ENCODE measurements around the gene ATAD3C. TPM values are rescaled to one million over a fixed set of nuclear protein-coding genes. Genes with fewer than 3 reads are reported as not detected.
"Not testable (repeated sequence)": the region's sequence is repeated elsewhere in the genome, so short reads cannot be mapped to it uniquely, and the experiment has no call there.

ATAD3C gene
- polyA plus RNA-seq, 1 donor from 2014 or later, result 6.2 TPM

DNA sequence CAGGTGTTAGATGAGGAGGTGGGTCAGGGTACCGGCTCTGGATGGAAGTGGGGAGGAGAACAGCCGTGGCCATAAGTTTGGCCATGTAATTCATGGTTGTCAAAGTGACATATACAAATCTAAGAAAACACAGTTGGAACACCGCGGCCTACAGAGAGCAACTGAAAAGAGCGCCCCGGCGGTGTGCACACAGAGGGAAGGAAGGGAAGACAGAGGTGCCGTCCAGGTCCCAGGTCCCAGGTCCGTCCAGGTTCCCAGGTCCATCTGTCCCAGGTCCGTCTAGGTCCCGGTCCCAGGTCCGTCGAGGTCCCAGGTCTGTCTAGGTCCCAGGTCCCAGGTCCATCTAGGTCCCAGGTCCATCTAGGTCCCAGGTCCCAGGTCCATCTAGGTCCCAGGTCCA lies 37.9 kb upstream of the ATAD3C start:
- H3K9me3 Mint-ChIP-seq, result peaks cover 0 to 2% (median 0%) of the 10 kb centered on the region in 3 donors
- H3K27ac Mint-ChIP-seq, result no peak overlapping the region
- H3K4me3 Mint-ChIP-seq, result peak overlapping the region in 1 of 4 donors; percentile 27
- no peaks in the 10 kb centered on the region for H3K36me3 Mint-ChIP-seq
- H3K27me3 Mint-ChIP-seq, result peaks cover 1% of the 10 kb centered on the region
- peaks cover 3 to 10% (median 8%) of the 10 kb centered on the region in 3 donors for H3K4me1 Mint-ChIP-seq

DNA sequence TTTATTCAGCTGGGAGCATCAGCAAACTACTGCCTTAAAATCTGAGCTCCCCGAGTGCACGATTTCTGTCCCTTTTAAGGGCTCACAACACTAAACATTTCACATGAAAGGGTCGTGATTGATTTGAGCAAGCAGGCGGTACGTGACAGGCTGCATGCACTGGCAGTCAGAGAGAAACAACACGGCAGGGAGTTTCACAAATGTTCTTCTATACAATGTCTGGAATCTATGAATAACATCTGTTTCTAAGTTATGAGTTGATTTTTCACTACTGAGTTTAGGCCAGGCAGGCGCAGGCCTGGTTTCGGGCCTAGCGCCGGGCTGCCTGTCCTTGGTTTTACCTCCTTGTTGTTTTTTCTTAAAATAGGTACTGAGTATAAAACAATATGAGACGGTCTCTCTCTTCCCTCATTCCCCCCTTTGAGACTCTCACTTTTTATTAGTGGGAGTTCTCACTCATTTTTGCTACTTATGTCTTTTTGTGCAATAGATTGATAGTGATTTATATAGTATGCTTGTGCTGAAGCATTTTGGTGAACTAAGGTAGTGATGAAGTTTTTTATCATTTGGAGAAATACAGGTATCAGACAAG lies 37.1 kb upstream of the ATAD3C start:
- not testable (repeated sequence) for H3K4me1 Mint-ChIP-seq, H3K27me3 Mint-ChIP-seq, H3K27ac Mint-ChIP-seq, H3K36me3 Mint-ChIP-seq, H3K9me3 Mint-ChIP-seq
- H3K4me3 Mint-ChIP-seq, result peak overlapping the region in 1 of 4 donors; percentile 60

DNA sequence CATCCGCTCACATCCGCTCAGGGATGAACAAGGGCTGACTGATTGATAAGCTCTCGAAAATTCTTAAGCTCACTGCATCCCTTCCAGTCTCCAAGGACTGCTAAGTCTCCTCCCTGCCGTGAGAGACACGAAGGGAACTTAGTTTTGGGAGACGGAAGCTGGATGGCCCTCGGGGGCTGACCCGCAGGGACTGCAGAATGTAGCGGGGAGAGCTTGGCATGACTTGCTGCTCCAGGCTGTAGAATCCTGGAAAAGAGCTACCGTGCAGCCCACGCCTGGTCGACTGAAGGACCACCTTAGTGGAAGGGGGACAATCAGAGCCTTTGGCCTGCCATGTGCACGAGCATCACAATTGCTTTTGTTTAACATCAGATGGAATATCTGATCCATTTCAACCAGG lies 33.7 kb upstream of the ATAD3C start:
- peaks cover 2 to 4% (median 3%) of the 10 kb centered on the region in 3 donors for H3K4me1 Mint-ChIP-seq
- H3K4me3 Mint-ChIP-seq, result no peak overlapping the region
- no peak overlapping the region for H3K27ac Mint-ChIP-seq
- peaks cover 1% of the 10 kb centered on the region for H3K36me3 Mint-ChIP-seq
- peaks cover 0 to 2% (median 0%) of the 10 kb centered on the region in 3 donors for H3K9me3 Mint-ChIP-seq
- peaks cover 3% of the 10 kb centered on the region for H3K27me3 Mint-ChIP-seq

DNA sequence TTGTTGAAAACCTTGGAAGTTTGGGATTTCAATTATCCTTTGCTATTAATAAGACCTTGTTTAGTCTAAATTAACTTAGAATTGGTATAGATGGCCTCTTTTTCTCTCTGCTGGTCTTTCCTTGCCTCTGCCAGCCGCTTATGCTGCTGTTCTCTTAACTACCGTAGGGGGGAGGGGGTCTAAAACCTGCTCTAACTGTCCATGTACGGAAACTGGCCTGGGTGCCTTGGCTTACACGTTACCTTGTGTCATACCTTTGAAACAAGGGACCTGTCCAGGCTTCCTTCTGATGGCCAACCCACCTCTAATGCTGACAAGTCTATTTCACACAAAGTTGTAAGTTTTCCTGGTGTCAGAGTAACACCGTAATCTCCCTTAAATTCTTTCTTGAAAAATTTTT lies 32.1 kb upstream of the ATAD3C start:
- H3K9me3 Mint-ChIP-seq, H3K4me3 Mint-ChIP-seq, H3K27ac Mint-ChIP-seq, H3K4me1 Mint-ChIP-seq, H3K36me3 Mint-ChIP-seq, H3K27me3 Mint-ChIP-seq: not testable (repeated sequence)

DNA sequence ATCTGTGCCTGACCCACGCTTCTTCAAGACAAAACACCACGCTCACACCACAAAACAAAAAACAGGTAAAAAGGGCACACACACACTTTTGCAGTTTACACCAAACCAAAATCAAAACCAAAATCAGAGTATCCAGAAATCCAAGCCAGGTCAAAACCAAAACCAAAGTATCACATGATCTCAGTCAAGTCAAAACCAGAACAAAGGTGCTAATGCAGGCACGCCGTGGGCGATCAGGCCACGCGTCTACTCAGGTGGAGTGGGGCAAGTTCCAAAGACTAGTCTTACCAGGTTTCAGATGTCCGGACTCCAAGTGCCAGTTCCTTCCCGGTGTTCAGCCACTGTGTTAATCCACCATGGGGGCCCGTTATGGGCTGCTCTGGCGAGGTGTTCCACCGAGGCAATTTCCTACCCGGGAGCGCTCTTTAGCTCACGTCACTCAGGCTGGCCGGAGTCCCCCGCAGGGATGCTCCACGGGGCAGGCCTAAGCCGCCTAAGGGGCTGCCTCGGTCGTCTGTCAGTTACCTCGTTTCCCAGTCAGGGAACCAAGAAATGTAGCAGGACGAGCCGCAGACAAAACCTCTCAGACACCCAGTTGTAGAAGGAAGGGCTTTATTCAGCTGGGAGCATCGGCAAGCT lies 31.5 kb upstream of the ATAD3C start:
- not testable (repeated sequence) for H3K9me3 Mint-ChIP-seq, H3K27ac Mint-ChIP-seq, H3K4me1 Mint-ChIP-seq, H3K27me3 Mint-ChIP-seq, H3K36me3 Mint-ChIP-seq
- H3K4me3 Mint-ChIP-seq, result peak overlapping the region in 1 of 4 donors; percentile 60

DNA sequence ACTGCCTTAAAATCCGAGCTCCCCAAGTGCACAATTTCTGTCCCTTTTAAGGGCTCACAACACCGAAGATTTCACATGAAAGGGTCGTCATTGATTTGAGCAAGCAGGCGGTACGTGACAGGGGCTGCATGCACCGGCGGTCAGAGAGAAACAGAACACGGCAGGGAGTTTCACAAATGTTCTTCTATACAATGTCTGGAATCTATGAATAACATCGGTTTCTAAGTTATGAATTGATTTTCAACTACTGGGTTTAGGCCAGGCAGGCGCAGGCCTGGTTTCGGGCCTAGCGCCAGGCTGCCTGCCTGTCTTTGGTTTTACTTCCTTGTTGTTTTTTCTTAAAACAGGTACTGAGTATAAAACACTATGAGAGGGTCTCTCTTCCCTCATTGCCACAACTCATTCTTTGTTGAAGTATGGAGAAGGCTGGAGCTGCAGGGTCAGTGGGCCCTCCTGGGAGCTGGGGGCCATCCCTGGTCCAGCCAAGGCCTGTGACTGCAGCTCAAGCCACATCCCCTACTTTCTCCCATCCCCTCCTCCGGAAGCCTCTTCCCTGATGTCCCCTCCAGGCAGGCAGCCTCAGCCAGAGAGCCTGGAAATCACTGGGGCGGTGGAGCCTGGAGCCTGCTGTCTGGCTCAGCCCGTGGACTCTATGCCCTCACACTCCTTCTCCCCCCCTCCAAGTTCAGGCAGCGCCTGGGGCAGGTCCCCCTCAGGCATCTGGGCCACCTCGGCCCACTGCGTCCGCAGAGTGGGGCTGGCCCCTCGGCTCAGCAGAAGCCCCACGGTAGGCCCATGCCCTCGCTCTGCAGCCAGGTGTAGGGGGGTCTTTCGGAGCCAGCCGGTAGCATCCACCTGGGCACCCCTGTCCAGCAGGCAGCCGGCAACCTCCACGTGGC lies 30.8 kb upstream of the ATAD3C start:
- Mint-ChIP-seq H3K9me3 (no peaks in the 10 kb centered on the region), H3K27ac (peak overlapping the region in 1 of 3 donors; percentile 75), H3K4me1 (peaks cover 3 to 4% (median 4%) of the 10 kb centered on the region in 3 donors), H3K36me3 (peaks cover 1% of the 10 kb centered on the region), H3K4me3 (peak overlapping the region in 2 of 4 donors; percentile 32 to 60), H3K27me3 (peaks cover 14% of the 10 kb centered on the region)

DNA sequence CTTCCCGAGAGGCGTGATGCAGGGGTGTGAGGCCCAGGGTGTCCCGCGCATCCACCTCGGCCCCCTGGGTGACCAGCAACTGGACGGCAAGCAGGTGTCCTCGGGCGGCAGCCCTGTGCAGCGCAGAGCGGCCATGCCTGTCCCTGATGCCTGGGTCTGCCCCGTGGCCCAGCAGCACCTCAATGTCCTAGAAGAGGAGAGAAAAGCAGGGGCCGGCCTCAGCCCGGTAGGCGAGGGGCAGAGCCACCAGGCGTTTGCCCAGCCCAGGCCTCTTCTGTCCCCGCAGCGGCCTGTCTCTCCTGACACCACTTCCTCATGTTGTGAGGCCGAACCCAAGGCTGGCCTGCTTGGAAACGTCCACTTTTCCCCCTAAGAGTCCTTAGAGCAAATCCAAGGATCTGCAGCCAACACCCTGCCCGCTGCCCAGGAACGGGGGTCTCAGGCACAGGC lies 30.1 kb upstream of the ATAD3C start:
- Mint-ChIP-seq H3K4me3 (no peak overlapping the region), H3K27ac (no peak overlapping the region), H3K9me3 (no peaks in the 10 kb centered on the region)

DNA sequence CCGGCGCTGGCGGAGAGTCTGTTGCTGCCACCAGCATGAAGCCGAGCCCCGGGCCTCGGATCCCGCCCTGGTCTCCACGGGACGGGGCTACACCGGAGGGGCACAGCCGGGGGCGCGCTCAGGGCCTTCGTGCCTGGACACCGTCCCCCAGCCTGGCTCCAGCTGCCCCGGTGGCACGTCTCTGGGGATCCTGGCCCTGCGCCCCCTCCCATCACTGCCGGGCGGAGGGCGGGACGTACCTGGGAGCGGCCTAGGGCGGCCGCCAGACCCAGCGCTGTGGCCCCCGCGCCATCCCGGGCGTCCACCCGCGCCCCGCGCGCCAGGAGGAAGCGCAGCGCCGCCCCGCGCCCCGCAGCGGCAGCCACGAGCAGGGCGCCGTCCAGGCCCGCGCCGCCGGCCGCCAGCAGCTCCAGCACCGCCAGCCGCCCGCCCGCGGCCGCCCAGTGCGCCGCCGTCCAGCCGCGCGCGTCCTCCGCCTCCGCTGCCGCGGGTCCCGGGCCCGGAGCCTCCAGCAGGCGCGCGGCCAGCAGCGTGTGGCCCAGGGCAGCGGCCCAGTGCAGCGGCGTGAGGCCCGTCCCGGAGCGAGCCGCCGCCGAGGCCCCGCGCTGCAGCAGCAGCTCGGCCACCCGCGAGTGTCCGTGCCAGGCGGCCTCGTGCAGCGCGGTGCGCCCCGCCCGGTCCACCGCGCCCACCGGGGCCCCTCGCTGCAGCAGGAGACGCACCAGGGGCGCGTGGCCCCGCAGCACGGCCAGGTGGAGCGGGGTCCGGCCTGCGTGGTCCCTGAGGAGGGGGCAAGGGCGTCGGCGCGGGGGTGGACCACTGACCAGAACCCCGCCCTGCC lies 29.5 kb upstream of the ATAD3C start:
- Mint-ChIP-seq H3K27ac (no peak overlapping the region), H3K4me3 (no peak overlapping the region), H3K36me3 (peaks cover 1% of the 10 kb centered on the region), H3K27me3 (peaks cover 18% of the 10 kb centered on the region), H3K9me3 (no peaks in the 10 kb centered on the region), H3K4me1 (peaks cover 3 to 4% (median 4%) of the 10 kb centered on the region in 3 donors)

More for the DNA sequence above, 30.1 kb upstream of the ATAD3C start:
- peaks cover 16% of the 10 kb centered on the region for H3K27me3 Mint-ChIP-seq
- peaks cover 3 to 4% (median 4%) of the 10 kb centered on the region in 3 donors for H3K4me1 Mint-ChIP-seq
- H3K36me3 Mint-ChIP-seq, result peaks cover 1% of the 10 kb centered on the region

DNA sequence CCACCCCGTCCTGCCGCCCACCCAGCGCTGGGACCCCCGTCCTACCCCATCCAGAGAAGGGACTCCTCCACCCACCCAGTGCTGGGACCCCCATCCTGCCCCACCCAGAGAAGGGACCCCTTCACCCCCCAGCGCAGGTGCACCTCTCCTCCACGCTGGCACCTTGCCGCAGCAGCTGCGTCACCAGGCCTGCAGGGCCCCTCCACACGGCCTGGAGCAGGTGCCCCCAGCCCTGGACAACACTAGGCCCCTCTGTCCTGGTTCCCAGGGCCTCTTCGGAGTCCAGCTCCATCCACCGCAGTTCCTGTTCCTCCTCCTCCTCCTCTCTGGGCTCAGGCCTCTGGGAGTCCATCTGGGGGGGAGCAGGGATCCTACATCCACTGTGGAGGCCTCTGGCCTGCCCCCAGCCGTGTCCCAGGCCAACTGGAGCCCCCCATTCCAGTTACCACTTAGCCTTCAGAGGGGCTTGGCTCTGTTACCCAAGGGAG lies 28.8 kb upstream of the ATAD3C start:
- peaks cover 1% of the 10 kb centered on the region for H3K36me3 Mint-ChIP-seq
- H3K27me3 Mint-ChIP-seq, result peaks cover 19% of the 10 kb centered on the region
- peaks cover 3 to 4% (median 4%) of the 10 kb centered on the region in 3 donors for H3K4me1 Mint-ChIP-seq
- no peak overlapping the region for H3K27ac Mint-ChIP-seq
- peak overlapping the region in 1 of 4 donors; percentile 5 for H3K4me3 Mint-ChIP-seq
- H3K9me3 Mint-ChIP-seq, result no peaks in the 10 kb centered on the region

DNA sequence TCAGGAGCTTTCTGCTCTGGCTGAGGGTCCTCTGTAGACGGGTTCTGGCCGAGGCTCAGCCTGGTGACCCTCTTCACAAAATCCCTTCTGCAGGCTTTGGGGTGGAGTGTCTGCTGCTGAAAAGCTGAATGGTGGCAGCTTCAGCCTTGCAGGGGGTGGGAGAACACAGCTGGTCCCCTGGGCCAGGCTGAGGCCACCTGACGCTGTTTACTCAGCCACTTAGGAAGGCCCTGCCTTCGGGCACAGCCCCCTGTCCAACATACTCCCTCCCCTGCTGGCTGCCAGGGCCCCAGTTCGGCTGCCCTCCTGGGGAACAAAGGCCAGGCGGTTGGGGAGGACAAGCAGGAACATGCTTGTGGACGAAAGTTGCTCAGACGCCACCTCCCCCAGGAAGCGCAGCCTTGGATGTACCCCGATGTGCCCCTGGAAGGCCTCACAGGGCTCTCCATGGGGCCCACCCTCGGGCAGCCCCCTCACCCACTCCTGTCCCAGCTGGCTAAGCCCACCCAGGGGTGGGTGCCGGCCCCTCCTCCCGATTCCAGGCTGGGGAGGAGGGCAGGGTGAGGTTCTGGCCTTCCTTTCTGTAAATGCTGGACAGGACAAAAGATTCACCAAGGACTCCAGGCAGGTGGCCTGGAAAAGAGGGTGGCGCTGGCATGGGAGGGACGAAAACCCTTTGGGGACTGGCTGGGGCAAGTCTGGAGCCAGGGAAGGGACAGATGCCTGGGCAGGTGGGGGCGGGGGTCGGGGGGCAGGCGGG lies 28.2 kb upstream of the ATAD3C start, which contains the start of gene ANKRD65:
Gene ANKRD65 (minus strand): TSS at position 130 of the 760 bp plus-strand sequence. CDS start 271 bp downstream, outside the sequence.
- Mint-ChIP-seq H3K4me3 (peak within 1 kb of the TSS in 2 of 4 donors; percentile 5 to 37), H3K27me3 (peaks cover 21% of the 10 kb centered on the region), H3K4me1 (peaks cover 3 to 4% (median 4%) of the 10 kb centered on the region in 3 donors), H3K36me3 (peaks cover 1% of the 10 kb centered on the region), H3K9me3 (no peaks in the 10 kb centered on the region), H3K27ac (no peak within 1 kb of the TSS)

DNA sequence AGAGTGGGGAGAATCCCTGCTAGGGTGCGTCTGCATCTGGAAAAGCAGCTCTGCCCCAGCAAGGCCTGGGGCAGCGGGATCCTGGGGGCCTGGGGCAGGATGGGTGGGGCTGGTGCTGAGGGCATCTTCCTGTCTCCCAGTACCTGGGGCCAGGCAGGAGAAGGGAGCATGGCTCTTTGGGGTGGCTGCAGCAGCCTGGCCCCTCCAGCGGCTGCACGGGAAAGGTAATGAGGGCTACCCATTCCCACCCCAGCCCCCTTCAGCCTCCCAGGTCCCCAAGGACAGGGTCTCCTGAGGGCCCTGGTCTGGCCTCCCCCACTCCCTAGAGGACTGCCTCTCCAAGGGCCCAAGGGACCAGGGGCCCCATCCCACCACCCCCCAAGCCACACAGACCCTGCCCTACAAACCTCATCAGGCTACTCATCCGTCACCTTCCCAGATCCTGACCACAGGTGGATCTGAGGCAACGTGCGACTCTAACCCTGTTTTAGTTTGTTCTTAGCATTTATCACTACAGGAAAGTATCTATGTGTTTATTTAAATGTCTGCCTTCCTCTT lies 27.5 kb upstream of the ATAD3C start:
- no peaks in the 10 kb centered on the region for H3K9me3 Mint-ChIP-seq
- H3K4me3 Mint-ChIP-seq, result no peak overlapping the region
- peaks cover 23% of the 10 kb centered on the region for H3K27me3 Mint-ChIP-seq
- H3K36me3 Mint-ChIP-seq, result peaks cover 1% of the 10 kb centered on the region
- peaks cover 3 to 4% (median 4%) of the 10 kb centered on the region in 3 donors for H3K4me1 Mint-ChIP-seq
- H3K27ac Mint-ChIP-seq, result no peak overlapping the region

DNA sequence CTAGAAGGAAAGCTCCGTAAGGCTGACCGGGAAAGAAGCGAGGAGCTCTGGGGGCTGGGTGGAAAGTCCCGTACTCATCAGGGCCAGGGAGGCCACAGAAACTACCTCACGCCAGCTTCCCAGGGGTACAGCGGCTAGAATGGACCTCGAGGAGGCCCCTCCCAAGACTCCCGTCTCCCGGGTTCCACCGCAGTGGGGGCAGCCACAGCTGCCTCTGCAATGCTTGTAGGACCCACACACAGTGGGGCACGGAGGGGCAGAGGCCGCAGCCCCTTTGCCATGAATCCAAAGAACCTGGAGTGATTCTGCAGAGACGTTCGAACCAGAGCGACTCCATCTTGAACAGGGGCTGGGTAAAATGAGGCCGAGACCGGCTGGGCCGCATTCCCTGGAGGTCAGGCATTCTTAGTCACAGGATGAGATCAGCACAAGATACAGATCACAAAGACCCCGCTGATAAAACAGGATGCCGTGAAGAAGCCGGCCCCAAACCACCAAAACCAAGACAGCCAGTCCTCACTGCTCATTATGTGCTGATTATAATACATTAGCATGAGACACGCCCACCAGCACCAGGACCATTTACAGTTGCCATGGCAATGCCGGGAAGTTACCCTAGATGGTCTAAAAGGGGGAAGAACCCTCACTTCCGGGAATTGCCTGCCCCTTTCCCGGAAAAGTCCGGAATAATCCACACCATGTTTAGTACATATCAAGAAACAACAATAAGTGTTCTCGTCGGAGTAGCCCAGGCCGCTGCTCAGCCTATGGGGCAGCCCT lies 26.8 kb upstream of the ATAD3C start:
- H3K4me1 Mint-ChIP-seq, result peaks cover 3 to 4% (median 4%) of the 10 kb centered on the region in 3 donors
- peak overlapping the region in 1 of 3 donors; percentile 39 for H3K27ac Mint-ChIP-seq
- no peak overlapping the region for H3K4me3 Mint-ChIP-seq
- H3K36me3 Mint-ChIP-seq, result peaks cover 1% of the 10 kb centered on the region
- H3K9me3 Mint-ChIP-seq, result no peaks in the 10 kb centered on the region
- H3K27me3 Mint-ChIP-seq, result peaks cover 23% of the 10 kb centered on the region

DNA sequence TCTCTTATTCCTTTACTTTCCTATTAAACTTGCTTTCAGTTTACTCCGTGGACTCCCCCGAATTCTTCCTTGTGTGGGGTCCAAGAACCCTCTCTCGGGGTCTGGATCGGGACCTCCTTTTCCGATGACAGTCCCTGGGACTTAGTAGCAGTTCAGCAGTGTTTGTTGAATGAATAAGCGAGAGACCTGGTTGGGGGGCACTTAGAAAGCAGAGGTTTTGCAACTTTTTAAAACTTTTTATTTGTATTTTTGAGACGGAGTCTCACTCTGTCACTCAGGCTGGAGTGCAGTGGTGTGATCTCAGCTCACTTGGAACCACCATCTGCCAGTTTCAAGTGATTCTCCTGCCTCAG lies 26.3 kb upstream of the ATAD3C start:
- no peak overlapping the region for H3K4me3 Mint-ChIP-seq
- no peaks in the 10 kb centered on the region for H3K9me3 Mint-ChIP-seq
- peaks cover 23% of the 10 kb centered on the region for H3K27me3 Mint-ChIP-seq
- H3K4me1 Mint-ChIP-seq, result peaks cover 2 to 4% (median 3%) of the 10 kb centered on the region in 3 donors
- H3K36me3 Mint-ChIP-seq, result peaks cover 1% of the 10 kb centered on the region
- H3K27ac Mint-ChIP-seq, result peak overlapping the region in 1 of 3 donors; percentile 39

Measured in IgD-negative memory B cell (primary cell).